Vagina (tissue), 2 donors: Measurements from ENCODE around the gene HNRNPUL2.

Experiments
- POLR2A ChIP-seq, 2 donors: fragments of 450-650 bp; IDR thresholded peaks; one replicate each; pipeline ENCODE4 v1.6.1; 2017; ENCODE audit warnings: antibody characterized with exemption in 2 of 2, mild to moderate bottlenecking in 2 of 2, moderate library complexity in 2 of 2
- TF ChIP-seq, protein P1 (sequence below), 3 experiments: fragments of 450-650 bp in 2 of 3; fragments of 200-600 bp in 1 of 3; sonication (generic) in 1 of 3; IDR thresholded peaks; one replicate each; pipeline ENCODE4 v1.5.1; 2017 to 2019; ENCODE audit warnings: antibody characterized with exemption in 3 of 3, mild to moderate bottlenecking in 2 of 3, moderate library complexity in 2 of 3

DNA sequence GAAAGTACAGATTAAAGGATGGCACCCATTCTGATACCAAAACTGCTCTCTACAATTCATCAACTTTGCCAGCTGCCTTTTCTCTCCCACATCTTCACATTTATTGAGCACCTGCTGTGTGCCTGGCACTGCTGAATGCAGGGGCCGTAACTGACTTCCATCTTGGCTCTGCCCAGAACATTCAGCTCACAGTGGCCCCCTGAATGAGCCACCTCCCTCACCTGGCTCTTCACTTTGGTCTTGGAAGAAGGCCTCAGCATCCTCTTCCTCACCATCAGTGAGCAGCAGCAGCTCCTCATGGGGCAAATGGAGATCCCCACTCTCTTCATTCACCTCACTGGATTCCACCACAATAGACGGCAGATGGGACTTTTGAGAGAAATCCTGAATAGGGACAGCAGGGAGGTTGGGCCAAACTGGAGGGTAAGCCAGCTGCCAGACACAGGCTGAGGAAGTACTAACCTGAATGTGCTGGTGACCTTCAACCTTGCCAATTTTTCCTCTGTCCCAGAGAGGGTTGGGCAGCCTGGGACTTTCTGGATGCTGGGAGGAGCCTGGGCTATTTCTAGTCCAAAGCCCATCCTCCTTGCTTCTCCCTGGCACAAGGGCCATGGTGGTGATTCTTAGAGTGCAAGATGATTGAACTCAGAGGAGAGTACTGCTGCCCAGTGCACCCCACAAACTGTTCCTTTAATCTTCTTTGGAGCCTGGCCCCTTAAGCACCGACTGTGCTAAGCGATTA lies 57.7 kb downstream of the HNRNPUL2 start:
- TF ChIP-seq, protein P1, sequence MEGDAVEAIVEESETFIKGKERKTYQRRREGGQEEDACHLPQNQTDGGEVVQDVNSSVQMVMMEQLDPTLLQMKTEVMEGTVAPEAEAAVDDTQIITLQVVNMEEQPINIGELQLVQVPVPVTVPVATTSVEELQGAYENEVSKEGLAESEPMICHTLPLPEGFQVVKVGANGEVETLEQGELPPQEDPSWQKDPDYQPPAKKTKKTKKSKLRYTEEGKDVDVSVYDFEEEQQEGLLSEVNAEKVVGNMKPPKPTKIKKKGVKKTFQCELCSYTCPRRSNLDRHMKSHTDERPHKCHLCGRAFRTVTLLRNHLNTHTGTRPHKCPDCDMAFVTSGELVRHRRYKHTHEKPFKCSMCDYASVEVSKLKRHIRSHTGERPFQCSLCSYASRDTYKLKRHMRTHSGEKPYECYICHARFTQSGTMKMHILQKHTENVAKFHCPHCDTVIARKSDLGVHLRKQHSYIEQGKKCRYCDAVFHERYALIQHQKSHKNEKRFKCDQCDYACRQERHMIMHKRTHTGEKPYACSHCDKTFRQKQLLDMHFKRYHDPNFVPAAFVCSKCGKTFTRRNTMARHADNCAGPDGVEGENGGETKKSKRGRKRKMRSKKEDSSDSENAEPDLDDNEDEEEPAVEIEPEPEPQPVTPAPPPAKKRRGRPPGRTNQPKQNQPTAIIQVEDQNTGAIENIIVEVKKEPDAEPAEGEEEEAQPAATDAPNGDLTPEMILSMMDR (IDR thresholded peaks at IDR 0.05) = no peak
- no peak for TF ChIP-seq POLR2A (IDR thresholded peaks at IDR 0.05)
